IPS-NIHi11 (cell line): ENCODE measurements around the gene NCAM1.

Source experiments
- DNase-seq: peaks from one replicate; pipeline ENCODE4 v3.0.0; 2012; ENCODE audit warnings: mixed read lengths, low spot score

Gene NCAM1

DNA sequence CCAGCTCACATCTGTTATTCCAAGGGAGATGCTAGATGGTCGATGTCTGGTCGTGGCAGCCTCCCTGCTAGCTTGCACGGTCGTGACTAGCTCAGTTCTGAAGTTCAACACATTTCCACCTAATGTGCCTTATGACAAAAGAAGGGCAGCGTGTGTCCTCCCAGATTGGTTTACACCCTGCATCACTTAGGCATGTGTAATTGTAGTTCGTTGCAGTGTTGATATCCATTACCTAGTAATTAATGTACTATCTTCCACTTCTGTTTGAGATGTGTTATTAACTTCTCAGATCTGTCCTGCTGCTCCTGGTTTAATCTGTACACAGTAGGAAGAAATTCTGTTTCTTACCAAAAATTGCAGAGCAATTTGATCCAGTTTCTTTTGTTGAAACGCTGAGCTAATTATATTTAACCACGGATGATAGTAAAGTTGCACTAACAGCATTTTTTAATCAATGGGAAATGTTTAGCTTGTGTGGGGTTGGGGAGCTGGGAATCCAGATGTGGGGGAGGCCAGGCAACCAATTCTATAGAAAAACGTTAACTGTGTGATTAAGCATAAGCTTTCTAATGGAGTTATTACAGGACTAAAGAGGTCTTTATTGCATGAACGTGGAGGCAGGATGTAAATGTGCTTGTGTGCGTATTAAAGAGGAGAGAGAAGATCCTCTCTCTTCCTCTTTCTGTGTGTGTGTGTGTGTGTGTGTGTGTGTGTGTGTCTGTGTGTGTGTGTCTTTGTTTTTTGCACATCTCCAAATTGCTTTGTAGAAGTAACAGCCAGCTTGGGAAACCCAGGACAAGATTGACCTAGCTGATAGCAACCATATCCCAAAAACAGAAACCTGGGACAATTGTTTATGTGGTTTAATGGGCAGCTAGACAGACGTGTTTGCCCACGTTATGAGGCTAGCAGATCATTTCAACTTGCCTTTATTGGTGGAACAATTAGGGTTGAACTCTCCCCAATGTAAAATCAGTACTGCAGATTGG is 207.4 kb downstream of the NCAM1 start:
- DNase-seq = no peak

DNA sequence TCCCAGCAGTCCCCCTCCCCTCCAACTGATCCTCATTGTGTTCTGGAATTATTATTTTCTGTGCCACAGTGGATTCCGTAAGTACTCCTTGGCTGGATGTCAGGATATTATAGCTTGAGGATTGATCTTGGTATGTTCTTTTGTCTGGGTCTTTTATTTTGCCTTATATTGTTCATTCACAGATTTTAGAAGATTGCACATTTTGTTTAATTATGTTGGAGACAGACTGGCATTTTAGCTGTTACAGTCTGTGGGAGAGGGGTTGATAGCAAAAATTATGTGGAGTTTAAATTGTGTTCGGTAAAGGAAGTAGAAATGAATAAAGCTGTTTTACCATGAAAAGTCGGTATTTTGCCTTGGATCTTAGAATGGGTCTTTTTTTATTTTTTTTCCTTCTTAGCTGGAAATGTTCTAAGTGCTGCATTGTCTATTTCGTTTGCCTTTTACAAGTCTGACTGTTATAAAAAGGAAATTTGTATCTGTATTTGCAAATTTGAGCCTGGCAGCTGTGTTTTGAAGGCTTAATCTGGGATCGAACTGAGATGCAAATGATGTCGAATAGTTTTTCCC is 211.2 kb downstream of the NCAM1 start:
- no peak for DNase-seq

DNA sequence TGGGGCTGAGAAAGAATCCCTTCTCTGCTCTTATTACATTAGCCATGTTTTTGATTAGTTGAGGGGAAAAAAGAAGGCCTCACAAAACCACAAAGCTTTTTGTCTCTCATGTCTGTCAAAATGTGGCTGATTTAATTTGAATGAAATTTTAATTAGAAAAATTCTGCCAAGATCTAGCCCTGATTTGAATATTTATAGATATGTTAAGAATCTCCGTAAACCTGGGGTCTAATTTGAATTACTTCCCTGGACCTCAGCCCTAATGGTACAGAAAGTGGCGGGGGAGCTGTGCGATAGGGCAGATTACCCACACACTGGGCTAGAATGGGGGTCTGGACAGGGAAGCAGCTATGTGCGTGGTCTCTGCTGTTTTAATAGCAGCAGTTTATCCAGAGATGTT is 211.9 kb downstream of the NCAM1 start:
- no peak for DNase-seq

DNA sequence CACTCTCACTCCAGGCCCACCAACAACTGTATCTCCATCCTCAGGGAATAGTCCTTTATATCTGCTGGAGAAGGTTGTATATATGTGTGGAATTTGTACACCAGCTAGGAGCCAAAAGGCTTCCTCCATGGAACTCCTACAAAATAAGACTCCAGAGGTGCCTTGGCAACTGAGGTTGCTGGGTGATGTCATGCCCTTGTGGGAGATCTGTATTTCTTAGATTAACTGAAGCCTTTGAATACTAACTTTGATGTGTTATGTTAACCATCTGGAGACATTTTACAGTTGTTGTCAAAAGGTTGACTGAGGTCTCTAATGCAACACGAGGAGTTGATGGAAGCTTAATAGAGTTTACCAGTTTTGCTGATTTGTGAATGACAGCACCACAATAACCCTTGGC is 213.7 kb downstream of the NCAM1 start:
- no peak for DNase-seq

- DNase-seq = no peak
These were observed 215.6 kb downstream of the NCAM1 start for GRCh38 chr11:113176599-113177360.

DNA sequence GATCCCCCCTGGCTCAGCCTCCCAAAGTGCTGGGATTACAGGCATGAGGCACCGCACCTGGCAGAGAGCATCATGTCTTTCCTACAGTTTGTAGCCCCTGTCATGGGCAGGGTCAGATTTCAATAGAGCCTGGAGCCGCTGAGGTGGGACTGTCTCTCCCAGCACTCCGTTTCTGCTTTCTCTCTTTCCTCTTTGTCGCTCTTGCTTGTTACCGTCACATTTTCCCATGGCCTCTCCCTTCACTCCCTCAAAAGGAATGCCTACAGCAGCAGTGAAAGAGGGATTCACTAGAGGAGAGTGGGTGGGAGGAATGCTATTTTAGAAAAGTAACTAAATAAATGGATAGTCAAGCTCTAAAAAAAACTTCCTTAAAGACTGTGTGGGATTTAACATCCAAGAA is 216.5 kb downstream of the NCAM1 start:
- DNase-seq = no peak

GRCh38 chr11:113178381-113179070 is 217.3 kb downstream of the NCAM1 start:
- peak; percentile 29 for DNase-seq

DNA sequence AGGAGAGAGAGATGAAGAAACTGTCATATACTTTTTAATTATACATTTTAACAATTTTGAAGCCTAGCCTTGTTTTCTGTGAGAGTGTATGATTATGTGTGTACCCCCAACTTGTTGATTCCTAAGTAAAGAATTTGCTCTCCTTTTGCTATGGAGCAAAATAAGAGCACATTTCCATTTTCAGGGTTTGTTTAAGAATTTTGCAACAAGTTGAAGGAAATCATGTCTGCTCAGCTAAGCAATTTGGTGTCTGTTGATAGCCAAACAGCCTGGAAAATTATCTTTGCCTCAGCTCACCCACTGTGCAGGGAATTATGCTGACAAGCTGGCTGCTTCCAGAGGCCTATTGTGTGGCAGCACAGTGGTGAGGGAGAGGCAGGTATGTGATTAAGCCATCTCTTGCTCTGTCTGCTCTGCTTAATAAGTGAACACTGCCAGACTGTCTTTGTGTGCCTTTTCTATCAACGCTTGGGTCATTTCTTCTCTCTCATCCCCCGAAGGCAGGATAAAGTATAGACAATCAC is 218.0 kb downstream of the NCAM1 start:
- DNase-seq = no peak

DNA sequence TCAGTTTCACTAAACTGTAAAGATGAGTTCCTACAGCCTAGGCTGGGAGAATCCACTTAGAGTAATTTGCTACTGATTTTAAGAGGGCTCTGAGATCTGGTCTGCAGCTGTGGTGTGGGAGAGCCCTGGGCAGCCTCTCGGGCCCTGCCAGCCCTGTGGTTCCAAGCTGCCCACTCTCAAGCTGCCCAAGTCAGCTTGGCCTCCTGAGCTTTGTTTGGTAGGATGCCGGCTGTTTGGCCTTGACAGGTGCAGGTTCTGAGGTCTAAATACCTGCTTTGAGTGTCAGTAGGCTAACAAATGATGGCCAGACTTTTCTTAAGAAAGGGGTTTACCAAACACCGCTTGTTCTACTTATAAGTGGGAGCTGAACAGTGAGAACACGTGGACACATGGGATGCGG is 219.9 kb downstream of the NCAM1 start:
- DNase-seq = no peak

DNA sequence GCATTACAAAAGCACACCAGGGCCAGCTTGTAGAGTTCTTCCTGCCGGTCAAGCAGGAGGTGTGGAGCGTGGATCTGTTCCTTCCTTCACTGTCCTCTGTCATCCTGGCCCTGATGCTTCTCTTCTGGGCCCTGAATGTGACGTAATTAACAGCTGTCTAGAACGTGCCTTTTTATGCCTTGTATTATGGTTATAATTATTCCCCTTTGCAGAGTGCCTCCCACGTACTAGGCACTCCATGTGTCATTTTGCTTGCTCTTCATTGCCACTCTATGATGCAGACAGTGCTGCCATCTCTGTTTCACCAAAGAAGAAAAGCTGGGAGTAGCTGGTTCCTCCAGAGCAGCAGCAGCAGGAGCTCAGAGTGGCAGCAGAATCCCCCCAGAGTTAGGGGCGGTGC is 221.1 kb downstream of the NCAM1 start:
- DNase-seq = no peak

DNA sequence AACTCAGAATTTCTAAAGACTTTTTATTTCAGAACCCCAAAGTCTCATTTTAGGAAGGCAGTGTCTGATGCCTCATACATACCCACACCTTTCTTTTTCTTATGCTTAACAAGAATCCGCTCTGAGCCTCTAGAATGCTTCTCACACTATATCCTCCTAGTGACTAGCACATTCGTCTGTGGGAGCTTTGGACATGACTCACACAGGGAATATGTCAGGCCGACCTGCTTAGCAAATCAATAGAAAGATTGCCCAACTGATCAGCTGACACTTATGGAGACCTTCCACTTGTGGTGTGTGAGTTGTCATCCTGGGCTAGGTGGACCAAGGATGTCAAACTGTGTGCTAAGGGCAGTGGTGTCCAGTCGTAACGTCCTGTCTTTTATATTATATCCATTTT is 223.3 kb downstream of the NCAM1 start:
- no peak for DNase-seq

DNA sequence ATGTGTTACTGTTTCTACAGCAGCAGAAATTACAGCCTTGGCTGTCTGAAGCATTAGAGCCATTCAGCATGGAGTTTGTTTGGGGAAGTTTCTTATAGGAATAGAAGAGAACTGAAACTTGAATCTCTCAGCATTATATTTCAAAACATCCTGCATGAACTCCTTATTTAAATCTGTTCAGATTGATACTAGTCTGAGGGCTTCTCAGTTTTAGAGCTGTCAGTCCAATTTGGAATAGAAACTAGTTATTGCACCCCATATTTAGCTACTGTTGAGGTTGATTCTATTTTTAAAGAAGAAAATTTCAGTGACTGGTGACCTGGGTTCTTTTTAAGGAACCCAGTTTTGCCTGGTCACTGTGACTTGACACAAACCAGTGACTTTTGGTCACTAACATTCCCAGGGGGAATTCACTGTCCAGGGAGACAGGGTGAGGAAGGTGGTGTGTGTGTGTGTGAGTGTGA is 227.2 kb downstream of the NCAM1 start:
- no peak for DNase-seq

DNA sequence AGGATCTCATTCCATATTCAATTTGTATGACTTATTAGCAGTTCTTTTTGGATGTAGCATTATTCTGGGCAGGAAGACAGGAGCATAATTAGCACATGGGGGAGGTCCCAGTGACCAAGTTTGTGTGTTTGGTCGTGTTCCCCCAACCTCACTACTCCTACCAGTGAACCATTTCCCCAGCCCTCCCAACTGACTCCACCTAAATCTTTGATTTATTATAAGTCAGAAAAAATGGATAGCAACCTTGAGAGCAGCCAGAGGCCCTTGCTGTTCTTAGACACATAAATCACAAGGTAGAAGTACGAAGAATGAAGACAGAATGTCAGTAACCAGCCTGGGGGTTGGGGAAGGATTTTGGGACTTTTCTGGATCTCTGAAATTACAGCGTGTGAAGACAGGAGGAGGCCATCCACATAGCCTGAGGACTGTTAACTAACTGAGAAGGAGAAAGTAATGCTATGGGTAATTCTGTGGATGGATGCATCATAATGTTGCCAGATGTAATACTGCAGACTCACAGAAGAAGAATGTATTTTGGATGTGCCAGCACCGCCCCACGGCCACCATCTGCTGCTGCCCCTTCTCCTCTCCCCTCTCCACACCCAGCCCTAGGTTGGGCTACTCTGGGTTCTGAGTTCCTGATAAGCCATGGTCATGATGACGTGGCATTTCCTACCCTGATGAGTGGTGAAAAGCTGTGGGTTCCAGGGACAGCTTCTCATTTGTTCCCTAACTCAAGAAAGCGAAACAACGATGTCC is 228.9 kb downstream of the NCAM1 start:
- DNase-seq = no peak

DNA sequence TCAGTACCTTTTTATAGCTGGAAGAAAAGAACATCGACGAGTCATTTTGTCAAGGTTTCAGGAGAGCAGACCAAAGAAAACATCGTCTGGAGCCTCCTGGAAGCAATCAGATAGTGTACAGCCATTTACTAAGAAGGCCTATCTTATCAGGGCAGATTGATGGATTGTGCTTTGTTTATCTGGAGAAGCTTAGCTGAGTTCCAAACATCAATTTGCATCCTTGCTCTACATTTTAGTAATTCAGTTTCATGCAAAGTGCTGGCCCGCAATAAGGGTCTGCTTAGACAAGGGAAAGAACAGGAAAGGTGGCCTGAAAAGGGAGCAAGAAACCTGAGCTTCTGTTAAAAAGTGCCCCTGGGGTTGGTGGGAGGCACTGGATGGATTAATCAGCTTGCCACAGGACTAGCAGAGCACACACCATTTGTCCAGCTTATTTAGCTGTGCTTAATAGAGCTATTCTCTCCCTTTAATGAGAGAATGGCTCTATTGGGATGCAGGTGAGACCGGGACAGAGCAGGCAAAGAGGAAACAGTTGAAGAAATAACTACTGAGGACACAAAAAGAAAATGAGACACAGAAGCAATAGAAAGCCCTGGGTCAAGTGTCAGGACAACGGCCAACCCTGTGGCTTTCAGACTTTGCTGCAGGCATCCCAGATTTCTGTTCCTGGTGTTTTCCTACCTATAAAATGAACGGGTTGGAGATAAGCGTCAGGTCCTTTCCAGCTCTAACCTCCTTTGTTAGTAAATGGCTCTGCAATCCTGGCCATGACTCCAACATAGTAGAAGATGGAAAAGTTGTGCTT is 231.1 kb downstream of the NCAM1 start:
- DNase-seq = peak; percentile 50

- DNase-seq = no peak
These were observed 231.8 kb downstream of the NCAM1 start for GRCh38 chr11:113193016-113193415.

GRCh38 chr11:113193946-113194345 is 232.7 kb downstream of the NCAM1 start:
- DNase-seq = no peak

DNA sequence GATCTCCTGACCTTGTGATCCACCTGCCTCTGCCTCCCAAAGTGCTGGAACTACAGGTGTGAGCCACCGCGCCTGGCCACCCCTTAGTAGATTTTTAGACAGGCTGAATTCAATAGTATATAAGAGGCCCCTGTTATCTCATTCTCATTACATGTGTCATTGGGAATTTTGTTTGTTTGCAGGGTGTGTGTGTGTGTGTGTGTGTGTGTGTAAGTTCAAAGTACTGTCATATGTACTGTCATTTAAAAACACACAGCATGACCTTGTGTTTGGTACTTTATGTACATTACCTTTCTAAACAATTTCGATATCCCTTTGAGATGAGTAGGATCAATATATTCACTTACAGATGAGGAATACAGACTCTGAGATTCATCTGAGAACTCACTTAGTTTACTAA is 234.5 kb downstream of the NCAM1 start:
- no peak for DNase-seq

- no peak for DNase-seq
These were observed 236.2 kb downstream of the NCAM1 start for GRCh38 chr11:113197446-113197845.

- DNase-seq = no peak
These were observed 237.9 kb downstream of the NCAM1 start for GRCh38 chr11:113198972-113199661.

DNA sequence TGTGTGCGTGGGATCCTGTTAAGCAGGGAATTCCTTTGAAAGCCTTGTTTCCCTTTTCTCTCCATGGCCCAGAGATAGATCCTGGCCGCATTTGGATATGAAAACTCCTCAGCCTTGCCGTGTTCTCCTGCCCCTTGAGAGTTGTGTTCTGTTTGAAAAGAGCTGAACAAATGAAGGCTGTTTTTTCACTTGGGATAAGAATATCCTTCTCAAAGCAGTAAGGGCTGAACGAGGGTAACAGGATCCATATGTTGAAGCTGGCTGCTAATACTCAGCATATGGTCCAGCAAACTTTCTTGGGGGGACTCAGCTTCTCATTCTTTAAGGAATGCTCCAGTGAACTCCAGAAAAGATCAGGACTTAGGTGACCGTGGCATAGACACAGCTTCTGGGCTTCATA is 238.6 kb downstream of the NCAM1 start:
- no peak for DNase-seq
